HG02588 (cell line): ENCODE data around the gene FBXO10.
"Not testable (repeated sequence)": the region's sequence is repeated elsewhere in the genome, so short reads cannot be mapped to it uniquely, and the experiment has no call there.

Experiments used
- ATAC-seq: cut with Tn5 transposase; IDR thresholded peaks from one replicate; pipeline ENCODE4 v1.9.1; 2021; ENCODE audit warnings: mild to moderate bottlenecking, moderate library complexity; ENCODE audit not compliant: unreplicated experiment

Gene FBXO10

GRCh38 chr9:37514415-37514814 is 61.8 kb downstream of the FBXO10 start:
- not testable (repeated sequence) for ATAC-seq

GRCh38 chr9:37512437-37512836 is 63.7 kb downstream of the FBXO10 start:
- no peak for ATAC-seq

- ATAC-seq: no peak
Measured at GRCh38 chr9:37511016-37512010, 64.9 kb downstream of the FBXO10 start.

GRCh38 chr9:37510053-37510452 is 66.1 kb downstream of the FBXO10 start:
- not testable (repeated sequence) for ATAC-seq

- no peak for ATAC-seq
Measured at GRCh38 chr9:37509536-37509935, 66.6 kb downstream of the FBXO10 start.

- no peak for ATAC-seq
Measured at GRCh38 chr9:37508834-37509206, 67.4 kb downstream of the FBXO10 start.

- ATAC-seq: no peak
Measured at GRCh38 chr9:37508135-37508833, 67.9 kb downstream of the FBXO10 start.

- no peak for ATAC-seq
Measured at GRCh38 chr9:37507566-37508134, 68.5 kb downstream of the FBXO10 start.

- no peak for ATAC-seq
Measured at GRCh38 chr9:37504605-37505004, 71.6 kb downstream of the FBXO10 start.

GRCh38 chr9:37503736-37504135 is 72.4 kb downstream of the FBXO10 start:
- no peak for ATAC-seq

- ATAC-seq: no peak
Measured at GRCh38 chr9:37501957-37502596, 74.1 kb downstream of the FBXO10 start.

- ATAC-seq: no peak
Measured at GRCh38 chr9:37499297-37499696, 76.9 kb downstream of the FBXO10 start.

- ATAC-seq: no peak
Measured at GRCh38 chr9:37498457-37498856, 77.7 kb downstream of the FBXO10 start.

- ATAC-seq: no peak
Measured at GRCh38 chr9:37497320-37497719, 78.9 kb downstream of the FBXO10 start.

GRCh38 chr9:37496020-37496419 is 80.2 kb downstream of the FBXO10 start:
- no peak for ATAC-seq

- ATAC-seq: no peak
Measured at GRCh38 chr9:37495571-37495970, 80.6 kb downstream of the FBXO10 start.

GRCh38 chr9:37491939-37492338 is 84.2 kb downstream of the FBXO10 start:
- ATAC-seq: no peak

- ATAC-seq: no peak
Measured at GRCh38 chr9:37486616-37487548, 89.3 kb downstream of the FBXO10 start.

GRCh38 chr9:37486256-37486615 is 89.9 kb downstream of the FBXO10 start:
- ATAC-seq: no peak
